ENCODE measurements around the gene ATP6V0C.

The ATP6V0C gene

DNA sequence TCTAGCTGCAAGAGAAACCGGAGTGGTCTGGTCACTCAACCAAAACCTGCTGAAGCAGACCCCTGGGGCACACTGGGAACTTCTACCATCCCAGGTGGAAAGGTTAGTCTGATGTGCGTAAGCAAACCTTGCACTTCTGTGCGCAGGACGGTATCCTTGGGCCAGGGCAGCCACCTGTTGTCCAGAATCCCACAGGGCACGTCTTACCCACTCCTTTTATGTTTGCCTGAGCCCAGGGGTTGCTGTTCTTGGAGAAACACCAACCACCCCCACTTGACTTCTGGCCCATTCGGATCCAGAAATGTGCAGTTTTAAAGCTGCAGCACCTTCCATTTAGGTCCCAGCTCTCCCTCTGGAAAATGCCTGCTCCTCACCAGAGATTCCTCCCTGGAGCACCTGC, 20.1 kb upstream of the ATP6V0C start:
- no peak for DNase-seq

DNA sequence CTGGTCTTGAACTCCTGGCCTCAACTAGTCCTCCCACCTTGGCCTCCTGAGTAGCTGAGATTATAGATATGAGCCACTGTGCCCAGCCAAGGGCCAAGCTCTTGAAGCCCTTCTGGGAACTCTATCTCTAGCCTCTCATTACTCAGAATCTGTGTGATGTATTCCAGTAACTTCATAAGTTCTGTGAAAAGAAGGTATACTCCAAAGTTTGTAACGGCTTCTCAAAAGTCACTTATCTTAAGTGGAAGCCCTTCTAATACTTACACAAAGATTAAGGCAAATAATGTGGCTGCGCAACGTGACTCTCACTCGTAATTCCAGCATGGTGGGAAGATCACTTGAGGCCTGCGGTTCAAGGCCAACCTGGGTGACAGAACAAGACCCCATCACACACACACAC, 19.1 kb upstream of the ATP6V0C start:
- DNase-seq: no peak

DNA sequence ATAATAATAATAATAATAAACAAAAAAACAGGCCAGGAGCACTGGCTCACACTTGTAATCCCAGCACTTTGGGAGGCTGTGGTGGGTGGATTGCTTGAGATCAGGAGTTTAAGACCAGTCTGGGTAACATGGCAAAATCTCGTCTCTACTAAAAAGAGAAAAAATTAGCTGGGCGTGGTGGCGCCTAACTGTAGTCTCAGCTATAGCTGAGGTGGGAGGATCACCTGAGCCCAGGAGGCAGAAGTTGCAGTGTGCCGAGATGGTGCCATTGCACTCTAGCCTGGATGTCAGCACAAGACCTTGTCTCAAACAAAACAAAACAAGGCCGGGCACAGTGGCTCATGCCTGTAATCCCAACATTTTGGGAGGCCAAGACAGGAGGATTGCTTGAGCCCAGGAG, 18.7 kb upstream of the ATP6V0C start:
- DNase-seq: no peak

DNA sequence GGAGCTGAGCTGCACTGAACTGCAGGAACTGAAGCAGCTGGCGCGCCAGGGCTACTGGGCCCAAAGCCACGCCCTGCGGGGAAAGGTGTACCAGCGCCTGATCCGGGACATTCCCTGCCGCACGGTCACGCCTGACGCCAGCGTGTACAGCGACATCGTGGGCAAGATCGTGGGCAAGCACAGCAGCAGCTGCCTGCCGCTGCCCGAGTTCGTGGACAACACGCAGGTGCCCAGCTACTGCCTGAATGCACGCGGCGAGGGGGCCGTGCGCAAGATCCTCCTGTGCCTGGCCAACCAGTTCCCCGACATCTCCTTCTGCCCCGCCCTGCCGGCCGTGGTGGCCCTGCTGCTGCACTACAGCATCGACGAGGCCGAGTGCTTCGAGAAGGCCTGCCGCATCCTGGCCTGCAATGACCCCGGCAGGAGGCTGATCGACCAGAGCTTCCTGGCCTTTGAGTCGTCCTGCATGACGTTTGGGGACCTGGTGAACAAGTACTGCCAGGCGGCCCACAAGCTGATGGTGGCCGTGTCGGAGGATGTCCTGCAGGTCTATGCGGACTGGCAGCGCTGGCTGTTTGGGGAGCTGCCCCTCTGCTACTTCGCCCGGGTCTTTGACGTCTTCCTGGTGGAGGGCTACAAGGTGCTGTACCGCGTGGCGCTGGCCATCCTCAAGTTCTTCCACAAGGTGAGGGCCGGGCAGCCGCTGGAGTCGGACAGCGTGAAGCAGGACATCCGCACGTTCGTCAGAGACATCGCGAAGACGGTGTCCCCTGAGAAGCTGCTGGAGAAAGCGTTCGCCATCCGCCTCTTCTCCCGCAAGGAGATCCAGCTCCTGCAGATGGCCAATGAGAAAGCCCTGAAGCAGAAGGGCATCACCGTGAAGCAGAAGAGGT, 17.3 kb upstream of the ATP6V0C start:
- DNase-seq: no peak

DNA sequence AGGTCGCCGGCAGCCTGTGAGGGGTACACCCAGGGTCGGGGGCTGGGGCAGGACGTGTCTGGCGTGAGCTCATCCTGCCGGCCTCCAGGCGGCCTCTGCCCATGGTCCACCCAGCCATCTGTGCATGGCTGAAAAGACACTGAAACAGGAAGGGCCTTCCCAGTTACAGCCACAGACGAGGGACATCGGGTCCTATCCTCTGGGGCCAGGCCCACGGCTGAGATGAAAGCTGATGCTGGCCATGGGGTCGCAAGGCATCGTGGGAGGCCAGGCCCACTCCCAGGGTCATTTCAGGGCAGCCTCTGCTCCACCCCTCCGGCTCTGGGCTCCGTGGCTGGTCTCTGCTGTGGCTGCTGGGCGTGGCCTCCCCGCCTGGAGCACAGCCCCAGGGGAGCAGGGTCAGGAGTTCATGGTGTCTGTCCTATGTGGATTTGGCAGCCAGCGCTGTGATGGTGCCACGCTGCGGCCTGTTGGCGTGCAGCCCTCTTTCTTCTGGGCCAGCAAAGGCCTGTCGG, 16.6 kb upstream of the ATP6V0C start:
- DNase-seq: no peak

DNA sequence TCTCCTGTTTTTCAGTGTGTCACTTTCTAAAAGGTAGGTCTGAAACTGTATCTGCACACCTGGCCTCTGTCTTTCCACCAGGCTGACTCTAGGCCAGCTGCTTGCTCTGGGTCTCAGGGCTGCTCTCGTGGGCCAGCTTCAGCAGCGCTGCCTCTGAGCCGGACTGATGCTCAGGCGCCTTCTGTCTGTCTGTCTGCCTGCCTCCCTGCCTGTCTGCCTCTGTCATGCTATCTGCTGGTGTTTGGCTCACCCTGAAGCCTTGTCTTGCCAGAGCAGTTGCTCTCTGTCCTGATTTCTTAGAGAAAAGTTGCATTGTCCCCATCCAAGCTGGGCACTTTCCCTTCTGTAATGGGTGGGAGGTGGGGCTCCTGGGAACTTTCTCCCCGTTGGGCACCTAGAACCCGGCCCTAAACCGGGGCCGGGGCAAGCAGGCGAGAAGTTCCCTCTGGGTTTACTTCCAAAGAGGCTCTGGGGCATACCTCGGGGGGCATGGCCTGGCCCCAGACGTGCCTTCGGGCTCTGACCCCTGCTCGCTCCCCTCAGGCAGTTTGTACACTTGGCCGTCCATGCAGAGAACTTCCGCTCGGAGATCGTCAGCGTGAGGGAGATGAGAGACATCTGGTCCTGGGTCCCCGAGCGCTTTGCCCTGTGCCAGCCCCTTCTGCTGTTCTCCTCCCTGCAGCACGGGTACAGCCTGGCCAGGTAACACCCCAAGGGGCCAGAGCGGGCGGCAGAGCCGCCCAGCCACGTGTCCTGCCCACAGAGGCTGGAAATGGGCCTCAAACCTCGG, 15.9 kb upstream of the ATP6V0C start:
- DNase-seq: no peak

DNA sequence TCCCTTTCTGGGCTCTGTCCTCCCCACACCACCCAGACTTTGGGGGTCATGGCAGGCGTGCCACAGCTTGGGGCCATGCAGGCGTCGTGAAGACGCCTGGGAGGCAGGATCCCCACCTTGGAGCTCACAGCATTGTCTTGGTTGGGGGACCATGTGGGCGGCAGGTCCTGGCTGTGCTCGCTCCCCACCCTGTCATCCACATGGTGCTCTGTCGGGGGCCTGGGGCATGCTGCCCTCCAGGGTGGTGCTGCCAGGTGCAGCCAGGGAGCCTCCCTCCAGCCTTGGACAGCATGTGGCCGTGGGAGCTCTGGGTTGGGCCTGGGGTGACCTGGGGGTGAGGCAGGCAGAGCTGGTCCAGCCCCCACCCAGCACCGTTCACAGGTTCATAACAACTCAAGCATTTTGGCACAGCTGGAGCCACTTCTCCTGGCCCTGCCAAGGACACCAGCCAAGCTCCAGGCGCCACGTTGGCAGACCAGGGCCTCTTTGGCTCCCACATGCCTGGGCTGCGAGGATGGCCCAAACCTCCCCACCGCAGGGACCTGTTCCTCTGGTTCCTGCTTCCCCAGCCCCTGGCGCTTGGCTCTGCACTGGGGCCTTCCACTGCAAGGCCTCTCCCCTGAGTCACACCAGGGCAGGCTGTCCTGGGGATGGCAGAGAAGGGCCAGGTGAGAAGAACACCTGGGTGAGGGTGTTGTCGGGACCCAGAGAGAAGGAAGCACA, 15.1 kb upstream of the ATP6V0C start:
- no peak for DNase-seq

DNA sequence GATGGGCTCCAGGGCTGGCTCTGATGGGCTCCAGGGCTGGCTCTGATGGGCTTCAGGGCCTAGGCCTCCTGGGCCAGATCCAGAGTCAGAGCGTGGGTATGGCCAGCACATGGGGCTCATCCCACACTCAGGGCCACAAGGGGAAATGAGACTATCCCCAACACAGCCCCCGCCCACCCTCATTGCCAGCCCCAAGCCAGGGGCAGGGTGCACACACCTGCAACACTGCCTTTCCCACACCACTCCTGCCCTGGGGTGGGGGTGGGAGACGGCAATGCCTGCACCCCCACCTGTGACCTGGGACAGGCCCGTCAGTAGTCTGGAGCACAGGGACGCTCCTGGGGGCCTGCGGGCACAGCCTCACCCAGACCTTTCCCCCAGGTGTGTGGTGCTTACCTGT, 14.3 kb upstream of the ATP6V0C start:
- no peak for DNase-seq

DNA sequence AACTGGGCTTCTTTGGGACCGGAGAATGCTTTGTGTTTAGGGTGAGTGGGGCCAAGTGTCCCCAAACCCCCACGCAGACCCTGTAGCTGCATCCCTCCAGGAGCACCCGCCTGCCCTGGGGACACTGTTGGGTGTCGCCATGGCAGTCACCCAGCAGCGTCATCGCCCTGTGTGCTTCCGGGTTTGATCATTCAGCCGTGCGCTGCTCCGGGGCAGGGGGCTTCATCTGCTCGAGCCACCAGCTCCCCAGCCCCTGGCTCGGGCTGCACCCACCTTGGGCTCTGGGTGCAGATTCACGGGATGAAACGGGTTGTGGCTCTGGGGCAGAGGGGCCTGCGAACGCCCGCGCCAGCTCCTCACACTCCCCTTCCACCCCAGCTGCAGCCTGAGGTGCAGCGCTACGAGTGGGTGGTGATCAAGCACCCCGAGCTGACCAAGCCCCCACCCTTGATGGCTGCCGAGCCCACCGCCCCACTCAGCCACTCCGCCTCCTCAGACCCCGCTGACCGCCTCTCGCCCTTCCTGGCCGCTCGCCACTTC, 13.8 kb upstream of the ATP6V0C start:
- DNase-seq: no peak

DNA sequence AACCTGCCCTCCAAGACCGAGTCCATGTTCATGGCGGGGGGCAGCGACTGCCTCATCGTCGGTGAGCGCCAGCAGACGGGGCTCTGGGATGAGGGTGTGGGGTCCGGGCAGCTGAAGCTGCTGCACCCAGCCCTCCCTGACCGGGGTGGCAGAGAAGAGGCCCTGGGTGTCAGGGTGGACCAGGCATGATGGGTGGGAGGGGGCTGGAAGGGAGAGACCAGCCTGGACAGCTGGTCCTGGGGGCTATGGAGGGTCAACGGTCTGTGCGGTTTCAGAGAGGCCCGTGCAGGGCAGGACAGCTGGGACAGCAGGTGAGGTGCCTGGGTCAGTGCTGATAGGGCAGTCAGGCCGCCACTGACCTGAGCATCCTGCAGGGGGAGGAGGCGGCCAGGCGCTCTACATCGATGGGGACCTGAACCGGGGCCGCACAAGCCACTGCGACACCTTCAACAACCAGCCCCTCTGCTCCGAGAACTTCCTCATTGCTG, 13.3 kb upstream of the ATP6V0C start:
- DNase-seq: no peak

DNA sequence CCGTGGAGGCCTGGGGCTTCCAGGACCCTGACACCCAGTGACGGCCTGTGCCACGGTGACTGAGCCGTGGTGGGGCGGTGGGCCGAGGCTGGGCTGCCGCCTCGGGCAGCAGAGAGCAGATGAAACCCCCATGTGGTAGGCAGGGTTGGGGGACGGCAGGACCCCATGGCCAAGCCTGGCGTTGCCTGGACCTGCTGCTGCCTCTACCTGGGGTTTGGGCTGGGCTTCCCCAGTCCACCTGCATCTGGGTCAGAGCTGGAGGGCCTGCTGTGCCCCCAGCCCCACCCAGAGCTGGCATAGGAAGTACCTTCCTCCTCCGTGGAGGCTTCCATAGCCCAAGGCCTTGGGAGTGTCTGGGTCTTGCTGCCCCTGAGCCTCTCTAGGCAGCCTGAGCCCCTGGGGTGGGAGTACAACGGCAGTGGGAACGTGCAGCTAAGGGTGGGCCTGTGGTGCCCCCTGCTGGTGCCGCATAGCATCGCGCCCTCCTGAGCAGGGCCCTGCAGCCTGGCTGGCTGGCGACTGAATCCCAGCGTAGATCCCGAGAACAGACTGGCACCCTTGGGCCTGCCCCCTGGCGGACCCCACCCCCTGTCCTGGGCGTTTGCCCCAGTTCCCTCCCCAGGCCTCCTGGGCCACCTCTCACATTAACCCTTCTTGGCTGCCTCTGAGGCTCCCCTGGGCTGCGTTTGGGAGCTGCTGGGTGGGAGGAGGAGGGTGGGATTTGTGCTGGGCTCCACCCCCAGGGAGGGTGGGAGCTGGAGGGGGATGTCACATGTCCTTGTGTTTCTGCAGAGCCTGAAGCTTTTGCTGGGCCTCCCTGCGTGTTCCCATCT, 12.6 kb upstream of the ATP6V0C start:
- peak; percentile 68 for DNase-seq

DNA sequence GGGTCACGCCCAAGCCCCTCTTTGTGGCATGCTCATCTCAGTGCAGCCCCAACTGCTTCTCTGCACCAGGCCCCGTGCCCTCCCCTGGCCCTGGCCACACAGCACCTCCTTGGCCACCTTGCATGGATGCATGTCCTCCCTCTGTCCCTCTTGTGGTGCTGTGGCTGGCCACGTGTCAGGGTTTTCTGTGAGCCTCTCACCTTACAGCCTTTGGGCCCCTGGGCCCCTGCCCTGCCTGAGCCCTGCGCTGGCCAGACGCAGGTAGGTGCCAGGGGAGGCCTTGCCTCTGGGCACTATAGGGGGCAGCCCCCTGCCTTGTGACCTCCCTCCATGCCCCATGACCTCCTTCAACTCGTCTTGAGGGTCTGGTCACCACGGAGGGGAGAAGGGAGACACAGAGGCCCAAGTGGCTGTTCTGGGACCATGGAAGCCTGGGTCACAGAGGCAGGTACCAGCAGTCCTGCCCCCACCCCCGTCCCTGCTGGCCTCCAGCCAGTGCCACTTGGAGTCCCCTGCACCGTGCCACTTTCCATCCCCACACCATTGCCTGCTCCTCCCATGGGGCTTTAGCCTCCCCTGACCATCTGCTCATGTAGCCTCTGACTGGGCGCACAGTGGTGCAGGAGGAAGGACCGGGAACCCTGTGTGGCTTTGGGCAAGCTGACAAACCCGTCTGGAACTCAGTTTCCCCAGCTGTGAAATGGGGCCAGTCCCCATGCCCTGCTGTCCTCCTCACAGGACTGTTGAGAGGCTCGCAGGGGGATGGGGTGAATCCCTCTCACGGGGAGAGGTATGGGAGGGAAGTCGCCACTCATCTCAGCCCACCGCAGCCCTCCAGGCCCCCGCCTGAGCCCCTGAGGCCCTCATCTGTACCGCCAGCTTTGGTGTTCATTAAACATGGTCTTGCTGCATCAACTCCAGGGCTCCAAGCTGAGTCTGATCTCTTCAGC, 11.5 kb upstream of the ATP6V0C start:
- DNase-seq: no peak

DNA sequence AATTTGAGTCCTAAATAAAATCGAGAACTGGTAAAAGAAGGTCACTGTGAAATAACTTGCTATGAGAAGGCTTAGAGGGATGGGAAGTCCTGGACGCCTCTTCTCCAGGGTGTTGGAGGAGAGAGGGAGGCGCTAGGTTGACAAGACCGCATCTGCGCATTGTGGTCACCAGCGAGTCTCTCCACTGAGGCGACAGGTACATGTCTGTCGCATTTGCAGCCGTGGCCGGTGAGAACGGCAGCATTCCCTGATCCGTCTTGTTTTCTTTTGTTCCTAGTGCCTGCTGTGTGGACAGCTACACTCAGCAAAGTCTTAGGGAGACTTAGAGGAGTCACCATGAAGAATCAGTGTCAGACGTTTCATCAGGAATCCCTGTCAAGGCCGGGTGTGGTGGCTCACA, 8.1 kb upstream of the ATP6V0C start:
- DNase-seq: no peak

DNA sequence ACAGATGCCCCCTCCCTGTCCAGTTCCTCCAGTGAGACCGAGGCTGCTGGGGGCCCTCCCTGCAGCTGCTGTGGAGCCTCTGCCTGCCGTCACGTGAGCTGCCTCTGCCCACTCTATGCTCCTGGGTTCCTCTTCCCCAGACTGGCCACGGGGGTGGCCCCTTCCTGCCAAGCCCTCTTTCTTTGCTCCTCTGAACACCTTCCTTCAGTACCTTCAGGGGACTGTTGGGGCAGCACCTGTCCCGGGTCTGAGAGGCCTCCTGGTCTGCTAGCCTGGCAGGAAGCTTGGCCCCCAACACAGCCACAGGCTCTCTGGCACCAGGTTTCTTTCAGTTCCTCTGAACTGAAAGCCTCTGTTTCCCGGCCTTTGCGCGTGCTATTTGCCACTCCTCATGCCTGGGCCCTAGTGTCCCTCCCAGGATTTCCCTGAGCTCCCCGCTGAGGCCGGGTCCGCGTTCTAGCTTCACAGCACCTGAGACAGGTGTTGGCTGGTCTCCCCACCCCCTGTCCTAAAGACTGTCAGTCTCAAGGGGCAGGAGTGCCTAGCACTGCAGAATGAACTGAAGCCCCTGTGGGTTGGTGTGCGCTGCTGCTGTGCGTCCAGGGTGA, 6.6 kb upstream of the ATP6V0C start:
- DNase-seq: no peak

DNA sequence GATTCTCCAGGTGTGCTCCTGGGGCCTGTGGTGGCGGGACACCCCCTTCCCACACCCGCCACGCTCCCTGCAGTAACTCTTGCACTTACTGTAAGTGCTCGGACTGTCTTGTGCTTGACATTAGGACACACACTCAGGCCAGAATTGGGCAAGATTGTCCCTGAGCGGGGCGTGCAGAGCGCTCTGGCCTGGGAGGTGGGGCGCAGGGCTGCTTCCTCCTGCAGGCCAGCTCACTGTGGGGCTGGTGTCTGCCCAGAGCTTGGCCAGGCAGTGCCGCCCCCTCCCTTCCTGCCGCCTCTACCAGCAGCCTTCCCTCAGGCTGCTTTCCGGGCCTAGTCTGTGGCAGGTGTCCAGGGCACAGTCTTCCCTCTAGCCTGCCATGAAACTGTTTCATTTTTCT, 6.1 kb upstream of the ATP6V0C start:
- no peak for DNase-seq

DNA sequence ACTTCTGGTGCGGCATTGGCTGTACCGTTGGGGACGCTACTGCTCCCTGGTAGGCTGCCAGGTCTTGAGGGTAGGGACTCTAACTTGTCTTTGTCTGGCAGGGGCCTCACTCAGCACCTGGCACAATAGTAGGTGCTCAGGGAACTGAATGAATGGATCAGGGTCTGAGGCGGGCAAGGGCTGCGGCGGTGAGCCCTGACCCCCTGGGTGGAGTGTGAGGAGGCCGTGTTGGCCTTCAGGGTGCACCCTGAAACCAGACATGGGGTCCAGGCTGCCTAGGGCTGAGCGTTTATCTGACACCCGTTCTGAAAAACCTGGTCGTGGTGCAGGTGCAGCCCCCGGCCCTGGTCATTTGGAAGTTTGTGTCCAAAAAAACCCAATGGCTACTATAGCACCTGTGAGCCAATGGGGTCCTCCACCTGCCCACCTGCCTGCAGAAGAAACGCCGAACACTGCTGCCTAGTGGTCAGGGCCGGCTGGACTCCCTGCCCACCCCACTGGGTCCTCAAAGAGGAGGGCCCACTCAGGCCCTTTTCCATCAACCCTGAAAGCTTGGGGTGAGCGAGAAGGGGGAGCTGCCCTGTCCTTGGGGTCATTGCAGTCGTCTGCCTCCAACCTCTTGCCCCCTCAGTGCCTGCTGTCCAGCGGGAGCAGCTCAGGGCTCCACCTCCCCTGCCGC, 4.9 kb upstream of the ATP6V0C start:
- DNase-seq: no peak

DNA sequence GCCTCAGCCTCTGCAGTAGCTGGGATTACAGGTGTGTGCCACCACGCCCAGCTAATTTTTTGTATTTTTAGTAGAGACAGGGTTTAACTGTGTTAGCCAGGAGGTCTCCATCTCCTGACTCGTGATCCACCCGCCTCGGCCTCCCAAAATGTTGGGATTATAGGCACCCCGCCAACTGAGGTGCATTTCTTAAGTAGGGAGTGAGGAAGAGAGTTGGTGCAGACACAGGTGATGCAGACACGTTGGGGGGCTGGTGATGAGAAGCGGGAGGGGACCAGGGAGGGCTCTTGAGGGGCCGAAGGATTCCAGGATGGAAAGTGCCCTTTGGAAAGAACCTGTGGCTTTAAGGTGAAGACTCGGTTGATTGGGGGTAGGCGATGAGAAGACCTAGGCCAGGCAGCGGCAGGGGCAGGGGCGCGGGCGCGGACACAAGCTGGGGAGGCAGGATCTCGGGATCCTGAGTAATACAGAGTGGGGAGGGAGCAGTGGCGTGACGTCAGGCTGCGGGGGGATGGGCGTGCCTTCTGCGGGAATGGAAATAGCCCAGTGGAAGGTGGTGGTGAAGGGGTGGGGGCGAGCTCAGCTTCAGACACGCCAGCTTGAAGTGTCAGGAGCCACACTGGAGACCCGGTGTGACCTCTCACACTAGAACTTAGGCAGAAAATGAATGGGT, 2.5 kb upstream of the ATP6V0C start:
- DNase-seq: no peak

DNA sequence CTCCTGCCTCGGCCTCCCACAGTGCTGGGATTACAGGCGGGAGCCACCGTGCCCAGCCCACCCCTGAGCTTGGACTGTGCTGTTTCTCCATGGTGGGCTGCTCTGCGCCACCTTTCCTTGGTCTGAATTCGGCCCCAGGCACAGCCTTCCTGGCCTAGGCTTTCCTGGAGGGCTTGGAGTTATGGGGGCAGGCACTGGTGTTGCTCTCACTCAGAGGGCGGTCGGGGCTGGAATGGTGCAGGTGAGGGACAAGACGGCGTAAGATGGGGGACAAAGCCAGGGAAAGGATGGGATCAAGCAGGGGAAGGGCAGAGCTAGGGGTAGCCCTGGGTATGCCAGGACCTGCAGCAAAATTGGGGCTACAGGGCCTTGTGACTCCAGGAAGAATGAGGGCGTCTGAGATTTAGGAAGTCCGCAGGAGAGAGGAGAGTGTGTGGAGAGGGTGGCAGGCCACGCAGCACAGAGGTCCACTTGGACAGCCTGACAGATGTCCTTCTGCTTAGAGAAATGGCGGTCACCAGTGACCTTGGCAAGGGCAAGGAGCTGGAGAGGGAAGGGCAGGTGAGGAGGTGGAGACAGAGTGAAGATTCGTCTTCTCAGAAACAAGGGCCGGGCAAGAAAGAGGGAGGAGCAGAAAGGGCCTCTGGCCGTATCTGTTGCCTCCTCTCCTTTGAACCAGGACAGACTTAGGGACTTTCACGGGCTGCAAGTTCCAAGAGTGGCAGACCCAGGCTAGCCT, 1.6 kb upstream of the ATP6V0C start:
- no peak for DNase-seq

All from GDM1 (cell line).